K562 (cell line): Measurements from ENCODE around the gene SV2C. TPM values are rescaled to one million over a fixed set of nuclear protein-coding genes. Genes with fewer than 3 reads are reported as not detected.

ENCODE experiments used
- ATAC-seq: fragments of 200-7000 bp; cut with Tn5 transposase; 3 replicates; pipeline ENCODE4 v1.9.1; 2020; ENCODE audit warnings: moderate library complexity
- BruUV-seq: library from RNA; stranded (reverse); fragments of 400-500 nt; replicated peaks from 2 replicates; lab custom pipeline; 2021; lab: Mats Ljungman, UMichigan
- CTCF ChIA-PET: fragments of 300-600 bp; formaldehyde crosslinking; extraction: SDS; loops from one replicate; lab custom pipeline; 2021; ENCODE audit warnings: low intra/inter-chr PET ratio; lab: Yijun Ruan, JAX
- POLR2A ChIA-PET: fragments of 300-600, 350-650 bp; sonication (Branson Sonifier 250); formaldehyde crosslinking; extraction: SDS; loops from one replicate; lab custom pipeline; 2021; ENCODE audit warnings: antibody characterized with exemption, inconsistent platforms; lab: Yijun Ruan, JAX
- DNase-seq, 4 experiments: peaks; one replicate each; pipeline versions ENCODE4 v3.0.0 to v3.0.0-alpha.2; 2011 to 2018; ENCODE audit warnings: low spot score in 3 of 4, mixed read lengths in 3 of 4; ENCODE audit errors: extremely low read depth in 1 of 4
- FAIRE-seq: peaks from 2 replicates; lab custom pipeline; 2011; peaks lifted over from hg19 to GRCh38; lab: Jason Lieb, UNC
- H2AFZ ChIP-seq: 2 replicates; pipeline ENCODE4 v1.6.0; 2011; ENCODE audit warnings: low read depth, low read length, control low read depth, inconsistent platforms
- H3K27ac ChIP-seq: fragments of 200-600 bp; 3 replicates; pipeline ENCODE4 v1.8.0; 2011; ENCODE audit warnings: low read depth, mild to moderate bottlenecking, control low read depth, inconsistent platforms, low read length, moderate library complexity, mixed read lengths; ENCODE audit errors: extremely low read depth
- H3K27me3 ChIP-seq, 2 experiments: fragments of 300-600 bp in 1 of 2; 2 replicates in 1 of 2; 3 replicates in 1 of 2; pipeline versions ENCODE4 v1.6.0 to v1.8.0; 2011; ENCODE audit warnings: inconsistent platforms in 2 of 2, low read length in 2 of 2, mild to moderate bottlenecking in 1 of 2, mixed read lengths in 1 of 2, moderate library complexity in 1 of 2; ENCODE audit not compliant: control insufficient read depth in 2 of 2, insufficient read depth in 2 of 2
- H3K36me3 ChIP-seq: fragments of 300-600 bp; 3 replicates; pipeline ENCODE4 v1.8.0; 2011; ENCODE audit warnings: mild to moderate bottlenecking, low read length, inconsistent platforms; ENCODE audit not compliant: control insufficient read depth, insufficient read depth
- H3K4me1 ChIP-seq, 2 experiments: fragments of 200-600 bp in 1 of 2; replicated peaks in 1 of 2; 2 replicates in 1 of 2; 3 replicates in 1 of 2; pipeline versions ENCODE4 v1.5.1 to v1.8.0; 2011; ENCODE audit warnings: inconsistent platforms in 2 of 2, low read length in 2 of 2, mild to moderate bottlenecking in 1 of 2, mixed read lengths in 1 of 2, moderate library complexity in 1 of 2; ENCODE audit not compliant: control insufficient read depth in 2 of 2, insufficient read depth in 2 of 2
- H3K4me2 ChIP-seq: 2 replicates; pipeline ENCODE4 v1.6.1; 2011; ENCODE audit warnings: low read length, control low read depth, inconsistent platforms, mixed read lengths; ENCODE audit not compliant: insufficient read depth
- H3K4me3 ChIP-seq: fragments of 200-600 bp; sonication (generic), shearing (Covaris generic); 2 replicates; pipeline ENCODE4 v1.5.1; 2016; ENCODE audit warnings: control low read depth, inconsistent platforms
- H3K79me2 ChIP-seq: fragments of 200-600 bp; 3 replicates; pipeline ENCODE4 v1.8.0; 2011; ENCODE audit warnings: low read length, inconsistent platforms; ENCODE audit not compliant: control insufficient read depth, insufficient read depth
- H3K9ac ChIP-seq, 2 experiments: 2 replicates each; pipeline versions ENCODE4 v1.6.0 to v1.6.1; 2011; ENCODE audit warnings: low read depth in 2 of 2, low read length in 2 of 2, control low read depth in 1 of 2, inconsistent platforms in 1 of 2, mild to moderate bottlenecking in 1 of 2, mixed read lengths in 1 of 2; ENCODE audit not compliant: insufficient read depth in 1 of 2
- H3K9me1 ChIP-seq: one replicate; pipeline ENCODE4 v1.6.0; 2011; ENCODE audit warnings: inconsistent platforms, mild to moderate bottlenecking, low read length, moderate library complexity; ENCODE audit not compliant: control insufficient read depth, insufficient read depth
- H3K9me3 ChIP-seq: replicated peaks from 2 replicates; pipeline ENCODE4 v1.5.1; 2011; ENCODE audit warnings: low read depth, low read length, inconsistent platforms; ENCODE audit not compliant: control insufficient read depth, insufficient read depth
- H4K20me1 ChIP-seq: replicated peaks from 2 replicates; pipeline ENCODE4 v1.6.1; 2011; ENCODE audit warnings: low read length, inconsistent platforms, mixed read lengths; ENCODE audit not compliant: control insufficient read depth, insufficient read depth
- CBFA2T3 ChIP-seq: fragments of 450-650 bp; IDR thresholded peaks from 2 replicates; pipeline ENCODE4 v1.6.1; 2017
- DDX20 ChIP-seq: fragments of 450-650 bp; IDR thresholded peaks from 2 replicates; pipeline ENCODE4 v1.6.1; 2016; ENCODE audit warnings: missing genetic modification characterization, low read depth, mild to moderate bottlenecking, missing compliant biosample characterization, moderate library complexity
- ZNF766 ChIP-seq: fragments of 200-800 bp; sonication (Bioruptor generic); conservative IDR thresholded peaks from 2 replicates; pipeline ENCODE4 v1.6.1; 2016; ENCODE audit warnings: missing genetic modification characterization, missing compliant biosample characterization
- WGBS: fragments of 100-300 bp; shearing (Covaris generic); methylation state at CpG from one replicate; pipeline ENCODE4 v1.1.6; 2016; ENCODE audit warnings: low coverage, mixed read lengths; ENCODE audit not compliant: insufficient coverage; ENCODE audit errors: missing lambda C conversion rate; 5-methylcytosine and 5-hydroxymethylcytosine counted together
- in situ Hi-C: fragments of 300-500 bp; cut with MboI; formaldehyde crosslinking; loops from 4 replicates; pipeline ENCODE4 v1.15.0; 2018; ENCODE audit warnings: inconsistent platforms, mixed read lengths
- intact Hi-C: fragments of 100-400 bp; cut with micrococcal nuclease; formaldehyde crosslinking; loops from 2 replicates; pipeline ENCODE4 v1.14.2; 2022
- polyA plus RNA-seq, 8 experiments: library from polyadenylated mRNA; depleted of rRNA in 4 of 8; stranded (reverse) in 5 of 8; unstranded in 3 of 8; fragments of >200 nt; fragmentation: Nextera tagmentation in 2 of 8; fragmentation: Illumina TruSeq in 1 of 8; extraction: Ambion mirVana in 2 of 8; extraction: Trizol in 1 of 8; gene quantifications; 2 replicates each; pipeline versions ENCODE4 v1.2.1 to v1.2.3, GENCODE V29; 2011 to 2014; ENCODE audit warnings: inconsistent platforms in 1 of 8, missing spikeins in 1 of 8
- total RNA-seq, 7 experiments: library from RNA; depleted of rRNA in 6 of 7; stranded (reverse); fragments of >200 nt in 6 of 7; fragmentation: Illumina TruSeq in 2 of 7; extraction: Trizol in 2 of 7; gene quantifications; 2 replicates each; pipeline versions ENCODE4 v1.2.1 to v1.2.3, GENCODE V29; 2011 to 2021; ENCODE audit warnings: low replicate concordance in 1 of 7
- TF ChIP-seq, protein P1 (sequence below): fragments of 250-450 bp; sonication (Bioruptor Pico); IDR thresholded peaks from 2 replicates; pipeline ENCODE4 v1.5.0; 2021; ENCODE audit warnings: mild to moderate bottlenecking, moderate library complexity
- TF ChIP-seq, protein P2 (sequence below), 2 experiments: fragments of 450-650 bp; formaldehyde crosslinking in 1 of 2; IDR thresholded peaks; 2 replicates each; pipeline versions ENCODE4 v1.4.0 to v1.6.1; 2014 to 2020; ENCODE audit warnings: mild to moderate bottlenecking in 2 of 2, borderline replicate concordance in 1 of 2, low read depth in 1 of 2
- TF ChIP-seq, protein P3 (sequence below), 3 experiments: IDR thresholded peaks in 2 of 3; conservative IDR thresholded peaks in 1 of 3; 2 replicates each; pipeline ENCODE4 v1.5.1; 2011 to 2012; ENCODE audit warnings: low read length in 3 of 3, mild to moderate bottlenecking in 3 of 3, control low read depth in 2 of 3, improper control_type of control experiment in 1 of 3, inconsistent platforms in 1 of 3, low read depth in 1 of 3, mixed read lengths in 1 of 3, moderate library complexity in 1 of 3; ENCODE audit not compliant: insufficient read depth in 2 of 3

The SV2C gene
- total and polyA plus RNA-seq, 9 of the 15 experiments (the other 6 are each of a cell fraction or from before 2014, with no cell fraction given) = 0.05 TPM; not detected in 8

DNA sequence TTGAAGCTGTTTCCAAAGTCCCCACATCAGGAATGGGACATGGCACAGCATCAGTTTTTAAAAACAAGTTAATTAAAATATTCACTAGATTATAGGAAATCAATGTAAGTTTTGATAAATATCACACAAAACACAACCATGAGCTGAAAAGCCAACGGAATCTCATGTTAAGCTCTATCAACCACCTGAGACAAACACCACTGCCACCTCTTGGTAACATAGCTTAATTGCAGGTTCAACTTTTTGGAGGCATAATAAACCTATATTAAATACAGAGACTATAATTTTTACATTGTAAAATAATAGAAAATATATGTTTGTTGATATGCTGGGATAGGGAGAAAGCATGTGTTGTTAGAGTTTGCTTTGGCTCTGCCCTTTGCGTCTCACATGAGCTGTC, 126.1 kb downstream of the SV2C start:
- ChIA-PET POLR2A (interaction anchor here (1.2 kb wide), 1 partner anchor 33 kb away, joined by 3 read pairs; no protein-coding TSS in a partner anchor), CTCF (interaction anchor here (0.6 kb wide), 1 partner anchor 53 kb away, joined by 3 read pairs; no protein-coding TSS in a partner anchor)
- peak; percentile 46 for FAIRE-seq
- no TSS peak for BruUV-seq
- Histone ChIP-seq H3K4me1 (no peaks in the 10 kb centered on the region), H3K4me2 (no peak overlapping the region), H4K20me1 (no peaks in the 10 kb centered on the region), H3K9me1 (no peaks in the 10 kb centered on the region), H3K79me2 (no peaks in the 10 kb centered on the region), H3K36me3 (no peaks in the 10 kb centered on the region), H2AFZ (no peak overlapping the region), H3K9me3 (0 out of 2 replicates have a peak, but pooled peaks cover 3% of the 10 kb centered on the region), H3K4me3 (no peak overlapping the region), H3K27me3 (no peaks in the 10 kb centered on the region), H3K9ac (no peak overlapping the region), H3K27ac (no peak overlapping the region)
- intact Hi-C loops (no loop called here), in situ Hi-C loops (no loop called here)
- peak in 2 of 4 experiments; percentile 15 to 21 for DNase-seq
- WGBS = 8% methylated on average over 2 of the region's 2 CpGs
- no peak for ATAC-seq
- TF ChIP-seq, protein P1, sequence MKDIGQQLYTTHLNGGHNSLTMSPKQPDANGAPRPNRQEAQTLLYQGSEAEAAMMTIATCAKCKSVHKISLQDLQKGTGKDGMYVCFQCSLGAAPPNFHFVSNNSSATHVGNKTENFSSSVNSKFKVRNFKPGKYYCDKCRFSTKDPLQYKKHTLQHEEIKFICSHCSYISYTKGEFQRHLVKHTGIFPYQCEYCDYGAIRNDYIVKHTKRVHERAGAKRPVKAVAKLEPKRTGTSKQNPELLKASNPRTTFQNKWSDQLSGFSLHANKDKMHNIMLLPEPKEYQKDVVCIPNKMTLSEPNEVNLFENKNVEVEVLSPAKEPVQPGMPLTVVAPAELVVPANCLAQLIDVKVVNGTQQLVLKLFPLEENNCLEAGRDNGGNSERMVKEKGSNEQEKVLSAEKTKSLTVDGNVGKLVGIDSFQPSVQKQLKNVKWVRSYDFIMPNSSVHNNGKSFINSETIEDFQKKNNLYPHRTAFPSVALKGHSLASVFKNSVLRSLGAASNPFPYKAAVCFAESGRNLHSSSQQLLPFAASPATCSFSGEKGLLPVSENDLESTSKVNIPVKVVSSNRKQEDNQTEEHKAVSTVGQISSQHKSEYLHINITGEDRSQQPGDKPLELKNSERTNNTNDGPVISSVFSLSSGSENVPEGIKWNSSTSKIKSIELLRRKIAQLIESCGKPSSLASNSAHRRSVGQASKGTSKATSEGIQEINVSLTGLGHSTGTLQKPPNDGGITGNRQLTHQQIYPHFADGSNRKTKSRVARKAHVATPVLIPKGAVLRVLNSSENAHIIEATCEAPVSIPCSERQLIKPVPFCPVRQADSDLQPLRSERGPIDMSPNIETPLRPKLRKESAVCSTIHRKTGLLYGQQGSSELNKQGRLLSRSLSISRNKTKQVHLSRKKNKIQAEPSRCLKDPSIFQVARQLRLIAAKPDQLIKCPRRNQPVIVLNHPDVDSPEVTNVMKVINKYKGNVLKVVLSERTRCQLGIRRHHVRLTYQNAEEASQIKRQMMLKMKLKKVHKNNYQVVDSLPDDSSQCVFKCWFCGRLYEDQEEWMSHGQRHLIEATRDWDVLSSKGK (CRISPR knock-in tag) = no peak
- TF ChIP-seq CBFA2T3 = no peak
- no peak for TF ChIP-seq DDX20
- TF ChIP-seq, protein P2, sequence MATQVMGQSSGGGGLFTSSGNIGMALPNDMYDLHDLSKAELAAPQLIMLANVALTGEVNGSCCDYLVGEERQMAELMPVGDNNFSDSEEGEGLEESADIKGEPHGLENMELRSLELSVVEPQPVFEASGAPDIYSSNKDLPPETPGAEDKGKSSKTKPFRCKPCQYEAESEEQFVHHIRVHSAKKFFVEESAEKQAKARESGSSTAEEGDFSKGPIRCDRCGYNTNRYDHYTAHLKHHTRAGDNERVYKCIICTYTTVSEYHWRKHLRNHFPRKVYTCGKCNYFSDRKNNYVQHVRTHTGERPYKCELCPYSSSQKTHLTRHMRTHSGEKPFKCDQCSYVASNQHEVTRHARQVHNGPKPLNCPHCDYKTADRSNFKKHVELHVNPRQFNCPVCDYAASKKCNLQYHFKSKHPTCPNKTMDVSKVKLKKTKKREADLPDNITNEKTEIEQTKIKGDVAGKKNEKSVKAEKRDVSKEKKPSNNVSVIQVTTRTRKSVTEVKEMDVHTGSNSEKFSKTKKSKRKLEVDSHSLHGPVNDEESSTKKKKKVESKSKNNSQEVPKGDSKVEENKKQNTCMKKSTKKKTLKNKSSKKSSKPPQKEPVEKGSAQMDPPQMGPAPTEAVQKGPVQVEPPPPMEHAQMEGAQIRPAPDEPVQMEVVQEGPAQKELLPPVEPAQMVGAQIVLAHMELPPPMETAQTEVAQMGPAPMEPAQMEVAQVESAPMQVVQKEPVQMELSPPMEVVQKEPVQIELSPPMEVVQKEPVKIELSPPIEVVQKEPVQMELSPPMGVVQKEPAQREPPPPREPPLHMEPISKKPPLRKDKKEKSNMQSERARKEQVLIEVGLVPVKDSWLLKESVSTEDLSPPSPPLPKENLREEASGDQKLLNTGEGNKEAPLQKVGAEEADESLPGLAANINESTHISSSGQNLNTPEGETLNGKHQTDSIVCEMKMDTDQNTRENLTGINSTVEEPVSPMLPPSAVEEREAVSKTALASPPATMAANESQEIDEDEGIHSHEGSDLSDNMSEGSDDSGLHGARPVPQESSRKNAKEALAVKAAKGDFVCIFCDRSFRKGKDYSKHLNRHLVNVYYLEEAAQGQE (IDR thresholded peaks at IDR 0.05; ENCODE audit: borderline replicate concordance) = peak; percentile 24; the same call in 1 of the 2 replicates
- TF ChIP-seq, protein P2 (CRISPR knock-in tag; IDR thresholded peaks at IDR 0.05; ENCODE audit: low read depth) = no peak
- peak; percentile 70; the same call in 1 of the 2 replicates for TF ChIP-seq ZNF766 (CRISPR knock-in tag)
- TF ChIP-seq, protein P3, sequence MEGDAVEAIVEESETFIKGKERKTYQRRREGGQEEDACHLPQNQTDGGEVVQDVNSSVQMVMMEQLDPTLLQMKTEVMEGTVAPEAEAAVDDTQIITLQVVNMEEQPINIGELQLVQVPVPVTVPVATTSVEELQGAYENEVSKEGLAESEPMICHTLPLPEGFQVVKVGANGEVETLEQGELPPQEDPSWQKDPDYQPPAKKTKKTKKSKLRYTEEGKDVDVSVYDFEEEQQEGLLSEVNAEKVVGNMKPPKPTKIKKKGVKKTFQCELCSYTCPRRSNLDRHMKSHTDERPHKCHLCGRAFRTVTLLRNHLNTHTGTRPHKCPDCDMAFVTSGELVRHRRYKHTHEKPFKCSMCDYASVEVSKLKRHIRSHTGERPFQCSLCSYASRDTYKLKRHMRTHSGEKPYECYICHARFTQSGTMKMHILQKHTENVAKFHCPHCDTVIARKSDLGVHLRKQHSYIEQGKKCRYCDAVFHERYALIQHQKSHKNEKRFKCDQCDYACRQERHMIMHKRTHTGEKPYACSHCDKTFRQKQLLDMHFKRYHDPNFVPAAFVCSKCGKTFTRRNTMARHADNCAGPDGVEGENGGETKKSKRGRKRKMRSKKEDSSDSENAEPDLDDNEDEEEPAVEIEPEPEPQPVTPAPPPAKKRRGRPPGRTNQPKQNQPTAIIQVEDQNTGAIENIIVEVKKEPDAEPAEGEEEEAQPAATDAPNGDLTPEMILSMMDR (IDR thresholded peaks at IDR 0.05 in 2 of 3, conservative IDR thresholded peaks at IDR 0.05 in 1 of 3; ENCODE audit: insufficient read depth in 2 of 3, low read depth in 1 of 3, low read length in 3 of 3) = peak in 2 of 3 experiments; percentile 42 to 47; a peak in 3 of 6 replicates
